CD4-positive, alpha-beta T cell treated with Interleukin-17A for 4 hours (primary cell): ENCODE data around the gene ARHGAP24.
"Not testable (repeated sequence)": the region's sequence is repeated elsewhere in the genome, so short reads cannot be mapped to it uniquely, and the experiment has no call there.

Experiments
- DNase-seq: peaks from one replicate; pipeline ENCODE4 v3.0.0-alpha.2; 2020; ENCODE audit warnings: mixed read lengths

The ARHGAP24 gene

GRCh38 chr4:85968945-85969819 lies 494.2 kb downstream of the ARHGAP24 start:
- DNase-seq = no peak

DNA sequence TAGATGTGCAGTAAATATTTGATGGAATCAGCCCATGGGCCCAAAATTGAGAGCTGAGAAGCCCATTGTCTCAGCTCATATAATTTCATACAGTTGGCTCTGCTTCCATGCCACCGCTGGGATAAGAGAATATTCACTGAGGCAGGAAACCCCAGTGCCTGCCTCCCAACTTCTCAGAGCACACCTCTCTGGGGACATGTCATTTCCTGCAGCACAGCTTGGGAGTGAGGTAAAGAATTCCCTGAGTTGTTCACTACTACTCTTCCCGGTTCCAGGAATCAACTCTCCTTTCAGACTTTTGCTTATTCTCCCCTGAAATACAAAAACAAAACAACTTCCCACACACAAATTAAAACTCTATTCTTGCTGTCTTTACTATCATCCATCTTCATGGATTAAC lies 495.6 kb downstream of the ARHGAP24 start:
- DNase-seq = no peak

DNA sequence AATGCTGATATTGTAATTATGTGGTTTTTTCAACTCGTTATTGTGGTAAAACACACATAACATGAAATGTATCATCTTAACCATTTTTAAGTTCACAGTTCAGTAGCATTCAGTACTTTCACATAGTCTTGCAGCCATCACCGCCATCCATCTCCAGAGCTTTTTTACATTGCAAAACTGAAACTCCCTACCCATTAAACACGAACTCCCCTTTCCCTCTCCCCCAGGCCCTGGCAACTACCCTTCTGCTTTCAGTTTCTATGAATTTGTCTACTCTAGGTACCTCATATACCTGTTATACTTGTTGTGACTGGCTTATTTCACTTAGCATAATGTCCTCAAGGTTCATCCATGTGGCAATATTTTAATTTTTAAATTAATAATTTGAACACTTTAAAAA lies 504.3 kb downstream of the ARHGAP24 start:
- DNase-seq = no peak

DNA sequence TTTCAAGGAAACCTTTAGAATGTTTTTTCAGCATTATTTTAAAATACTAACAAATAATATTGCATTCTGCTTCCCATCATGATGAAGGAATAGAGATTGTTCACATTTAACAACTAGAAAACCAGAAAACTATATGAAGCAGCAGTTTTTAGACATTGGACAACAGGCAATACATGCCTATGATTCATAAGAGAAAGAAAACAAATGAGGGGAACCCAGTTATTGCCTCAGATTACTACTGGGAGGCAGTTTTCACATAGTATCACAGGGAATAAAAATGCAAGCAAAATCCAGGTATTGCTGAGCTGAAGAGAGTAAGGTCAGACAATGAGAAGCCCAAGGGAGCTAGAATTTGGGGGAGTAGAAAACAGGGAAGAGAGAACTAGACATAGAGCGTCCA lies 511.3 kb downstream of the ARHGAP24 start:
- DNase-seq = no peak

DNA sequence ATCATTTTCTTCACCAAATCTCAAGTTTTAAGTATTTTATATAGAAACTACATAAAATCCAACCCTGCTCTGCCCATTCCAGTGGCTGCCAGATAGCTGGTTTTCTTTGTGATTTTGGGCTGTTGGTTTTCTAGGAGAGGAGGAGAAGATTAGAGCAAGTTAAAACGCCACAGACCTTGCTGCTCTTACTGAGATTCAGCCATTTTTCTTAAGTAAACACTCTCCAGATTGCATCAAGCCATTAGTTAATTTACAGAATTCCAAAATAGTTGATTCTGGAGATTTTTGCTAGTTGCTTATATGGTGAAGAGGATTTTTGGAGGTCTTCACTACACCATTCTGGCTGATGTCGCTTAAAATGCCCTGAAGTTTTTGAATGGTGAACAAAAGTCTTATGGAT lies 518.7 kb downstream of the ARHGAP24 start:
- no peak for DNase-seq

- DNase-seq = no peak
Measured at GRCh38 chr4:85994576-85994975, 519.6 kb downstream of the ARHGAP24 start.

- no peak for DNase-seq
Measured at GRCh38 chr4:85995361-85995760, 520.4 kb downstream of the ARHGAP24 start.

DNA sequence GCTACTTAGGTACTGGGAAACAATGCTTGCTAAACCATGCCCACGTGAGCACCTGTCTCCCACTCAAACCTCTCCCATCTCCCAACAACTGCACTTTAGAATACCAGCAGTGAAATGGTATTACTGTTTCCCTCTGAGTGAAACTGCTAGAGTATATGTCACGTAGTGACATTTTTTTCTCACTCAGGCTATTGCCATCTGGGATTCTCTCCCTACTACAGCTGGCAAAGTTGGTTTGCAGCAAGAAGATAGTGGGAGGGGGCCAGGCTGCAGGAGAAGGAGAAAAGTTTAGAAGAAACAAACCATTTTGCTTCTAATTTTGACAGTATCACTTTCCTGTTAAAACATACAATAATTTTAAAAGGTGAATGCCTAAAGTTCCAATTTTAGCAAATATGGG lies 526.6 kb downstream of the ARHGAP24 start:
- DNase-seq = no peak

DNA sequence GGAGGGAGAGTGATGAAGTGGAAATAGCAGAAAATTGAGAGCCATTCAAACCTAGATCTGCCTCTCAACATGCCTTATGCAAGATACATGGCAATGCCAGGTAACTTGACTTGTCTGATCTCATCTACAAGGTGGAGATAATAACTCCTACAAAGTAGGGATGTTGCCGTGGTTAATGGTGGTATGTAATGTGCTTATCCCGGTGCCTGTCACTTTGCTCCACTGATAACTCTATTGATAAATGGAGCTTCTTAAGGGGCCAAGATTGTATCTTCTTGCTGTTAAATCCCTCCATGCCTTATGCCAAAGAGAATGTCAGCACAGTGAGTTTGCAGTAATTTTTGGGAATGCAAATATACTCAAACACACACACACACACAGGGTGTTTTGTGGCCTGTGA lies 529.1 kb downstream of the ARHGAP24 start:
- DNase-seq = no peak

- no peak for DNase-seq
Measured at GRCh38 chr4:86006057-86006456, 531.1 kb downstream of the ARHGAP24 start.

DNA sequence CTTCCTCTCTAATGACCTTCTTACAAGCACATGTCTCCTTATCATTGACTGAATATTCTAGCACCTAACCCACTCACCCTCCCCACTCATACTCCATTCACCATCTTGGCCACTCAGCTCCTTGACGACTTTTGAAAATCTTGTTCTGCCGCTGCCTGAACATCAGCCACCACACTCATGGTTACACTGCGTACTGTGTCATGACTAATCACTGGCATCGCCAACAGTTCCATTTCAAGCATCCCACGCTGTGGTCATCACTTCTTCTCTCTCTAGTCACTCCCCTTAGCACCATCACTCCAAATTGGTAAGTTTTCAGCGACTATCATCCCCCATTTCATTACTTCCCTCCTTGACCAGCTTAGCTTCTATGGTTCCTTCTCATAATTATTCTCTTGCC lies 532.1 kb downstream of the ARHGAP24 start:
- DNase-seq = no peak

GRCh38 chr4:86011117-86011516 lies 536.2 kb downstream of the ARHGAP24 start:
- no peak for DNase-seq

DNA sequence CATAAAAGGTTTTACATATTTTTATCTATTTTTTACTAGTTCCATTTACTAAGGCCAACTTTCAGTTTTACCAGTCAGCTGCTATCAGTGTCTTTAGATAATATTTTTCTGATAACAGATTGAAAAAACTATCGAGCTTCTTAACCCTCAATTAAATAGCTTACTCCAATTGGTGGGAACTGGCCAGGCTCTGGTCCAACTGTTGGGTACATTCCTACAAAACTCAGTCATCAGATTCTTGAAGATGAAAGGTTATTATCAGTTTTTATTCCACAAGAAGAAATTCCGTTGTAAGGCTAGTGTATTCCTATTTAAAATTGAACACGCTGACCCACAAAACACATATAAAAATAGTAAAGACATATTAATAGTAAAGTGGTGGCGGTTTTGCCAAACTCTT lies 538.7 kb downstream of the ARHGAP24 start:
- no peak for DNase-seq

GRCh38 chr4:86014599-86014998 lies 539.6 kb downstream of the ARHGAP24 start:
- DNase-seq = no peak

GRCh38 chr4:86015412-86016350 lies 540.7 kb downstream of the ARHGAP24 start:
- no peak for DNase-seq

GRCh38 chr4:86019362-86019761 lies 544.4 kb downstream of the ARHGAP24 start:
- no peak for DNase-seq

DNA sequence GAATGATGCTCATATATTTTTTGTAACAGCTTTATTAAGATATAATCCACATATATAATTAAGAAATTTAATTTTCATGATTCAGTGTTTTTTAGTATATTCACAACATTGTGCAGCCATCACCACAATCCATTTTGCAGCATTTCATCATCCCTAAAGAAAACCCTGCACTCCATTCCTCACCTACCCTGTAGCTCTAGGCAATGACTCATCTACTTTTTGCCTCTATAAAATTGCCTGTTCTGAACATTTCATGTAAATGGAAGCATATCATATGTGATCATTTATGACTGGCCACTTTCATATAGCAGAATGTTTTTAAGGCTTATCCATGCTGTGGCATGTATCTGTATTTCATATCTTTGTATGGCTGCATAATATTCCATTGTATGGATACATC lies 545.0 kb downstream of the ARHGAP24 start:
- no peak for DNase-seq

DNA sequence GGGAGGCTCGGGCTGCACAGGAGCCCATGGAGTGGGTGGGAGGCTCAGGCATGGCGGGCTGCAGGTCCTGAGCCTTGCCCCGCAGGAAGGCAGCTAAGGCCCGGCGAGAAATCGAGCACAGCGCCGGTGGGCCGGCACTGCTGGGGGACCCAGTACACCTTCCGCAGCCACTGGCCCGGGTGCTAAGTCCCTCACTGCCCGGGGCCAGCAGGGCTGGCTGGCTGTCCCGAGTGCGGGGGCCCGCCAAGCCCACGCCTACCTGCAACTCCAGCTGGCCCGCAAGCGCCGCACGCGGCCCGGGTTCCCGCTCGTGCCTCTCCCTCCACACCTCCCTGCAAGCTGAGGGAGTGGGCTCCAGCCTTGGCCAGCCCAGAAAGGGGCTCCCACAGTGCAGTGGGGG lies 546.7 kb downstream of the ARHGAP24 start:
- DNase-seq = not testable (repeated sequence)

DNA sequence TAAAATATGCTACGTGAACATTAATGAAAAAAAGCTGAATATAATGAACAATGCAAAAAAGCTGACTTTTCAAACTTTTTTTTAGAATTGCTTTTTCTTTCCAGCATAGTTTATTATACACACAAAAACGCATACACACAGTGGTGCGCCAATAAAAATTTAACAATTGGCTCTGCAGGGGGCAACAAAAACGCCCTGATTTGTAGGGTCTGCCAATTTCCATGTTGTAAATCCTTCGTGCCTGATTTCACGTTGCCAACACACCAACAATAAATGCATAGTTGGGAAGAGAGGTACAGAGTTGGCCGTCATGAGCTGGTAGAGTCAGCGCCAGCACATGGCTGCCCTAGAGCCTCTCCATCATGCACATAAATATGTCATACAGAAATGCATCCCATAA lies 551.8 kb downstream of the ARHGAP24 start:
- no peak for DNase-seq

DNA sequence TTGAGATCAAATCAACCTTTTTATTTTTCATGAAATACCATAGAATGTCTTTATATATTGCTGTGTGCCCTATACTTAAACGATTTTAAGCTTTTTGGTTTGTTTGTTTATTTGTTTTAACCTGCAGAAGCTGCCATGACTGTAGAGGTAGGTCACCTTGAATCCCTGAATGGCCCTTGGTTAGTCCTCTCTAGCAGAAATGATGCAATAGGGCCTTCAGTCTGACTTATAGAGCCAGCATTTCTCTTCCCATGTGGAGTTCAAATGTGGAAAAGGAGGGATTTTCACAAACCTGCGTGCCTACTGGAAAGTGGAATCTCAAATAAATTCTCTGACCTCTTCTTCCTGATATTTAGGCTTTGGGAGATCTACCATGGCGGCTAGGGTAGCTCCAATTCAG lies 557.0 kb downstream of the ARHGAP24 start:
- DNase-seq = no peak

GRCh38 chr4:86032476-86033022 lies 557.6 kb downstream of the ARHGAP24 start:
- DNase-seq = no peak

- no peak for DNase-seq
Measured at GRCh38 chr4:86033171-86033570, 558.2 kb downstream of the ARHGAP24 start.

DNA sequence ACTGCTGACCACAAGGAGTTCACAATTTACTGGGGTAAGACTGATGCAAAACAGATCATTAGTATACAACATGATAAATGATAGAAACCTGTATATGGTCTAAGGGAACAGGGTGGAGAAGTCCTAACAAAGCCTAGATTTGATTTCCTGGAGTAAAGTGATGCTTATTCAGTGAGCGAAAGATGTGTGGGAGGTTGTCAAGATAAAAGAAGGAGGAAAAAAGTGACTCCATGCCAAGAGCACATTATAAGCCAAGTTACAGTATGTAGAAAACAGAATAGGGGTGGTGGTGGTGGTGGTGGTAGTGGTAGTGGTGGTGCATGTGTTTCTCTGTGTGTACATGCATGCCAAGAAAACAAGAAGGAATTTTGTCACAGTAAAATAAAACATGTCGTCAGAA lies 559.7 kb downstream of the ARHGAP24 start:
- DNase-seq = no peak

DNA sequence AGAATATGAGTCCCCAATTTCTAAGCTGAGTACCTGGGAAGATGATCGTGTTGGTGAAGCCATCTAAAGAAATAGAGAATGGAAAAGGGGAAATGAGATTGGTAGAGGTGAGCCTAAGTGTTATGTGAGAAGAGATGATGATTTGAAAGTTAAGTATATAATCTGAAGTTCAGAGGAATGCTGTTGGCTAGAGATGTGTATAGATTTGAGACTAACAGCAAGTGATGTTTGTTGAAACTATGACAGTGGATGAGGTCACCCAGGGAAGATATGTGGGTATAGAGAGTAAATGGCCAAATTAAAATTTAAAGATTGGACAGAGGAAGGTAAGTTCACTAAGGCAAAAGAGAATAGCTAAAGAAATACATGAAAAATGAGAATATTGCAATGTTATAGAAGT lies 560.7 kb downstream of the ARHGAP24 start:
- no peak for DNase-seq
